Neural progenitor cell (in vitro differentiated cells): ENCODE data around the gene AK8.

Source experiments
- EZH2 ChIP-seq: fragments of 200-600 bp; sonication (generic); IDR thresholded peaks from 2 replicates; pipeline ENCODE4 v1.6.1; 2017; ENCODE audit warnings: antibody characterized with exemption, mild to moderate bottlenecking, moderate library complexity
- TF ChIP-seq, protein P1 (sequence below): fragments of 200-600 bp; sonication (generic); IDR thresholded peaks from 2 replicates; pipeline ENCODE4 v1.5.1; 2017; ENCODE audit warnings: antibody characterized with exemption, mild to moderate bottlenecking

DNA sequence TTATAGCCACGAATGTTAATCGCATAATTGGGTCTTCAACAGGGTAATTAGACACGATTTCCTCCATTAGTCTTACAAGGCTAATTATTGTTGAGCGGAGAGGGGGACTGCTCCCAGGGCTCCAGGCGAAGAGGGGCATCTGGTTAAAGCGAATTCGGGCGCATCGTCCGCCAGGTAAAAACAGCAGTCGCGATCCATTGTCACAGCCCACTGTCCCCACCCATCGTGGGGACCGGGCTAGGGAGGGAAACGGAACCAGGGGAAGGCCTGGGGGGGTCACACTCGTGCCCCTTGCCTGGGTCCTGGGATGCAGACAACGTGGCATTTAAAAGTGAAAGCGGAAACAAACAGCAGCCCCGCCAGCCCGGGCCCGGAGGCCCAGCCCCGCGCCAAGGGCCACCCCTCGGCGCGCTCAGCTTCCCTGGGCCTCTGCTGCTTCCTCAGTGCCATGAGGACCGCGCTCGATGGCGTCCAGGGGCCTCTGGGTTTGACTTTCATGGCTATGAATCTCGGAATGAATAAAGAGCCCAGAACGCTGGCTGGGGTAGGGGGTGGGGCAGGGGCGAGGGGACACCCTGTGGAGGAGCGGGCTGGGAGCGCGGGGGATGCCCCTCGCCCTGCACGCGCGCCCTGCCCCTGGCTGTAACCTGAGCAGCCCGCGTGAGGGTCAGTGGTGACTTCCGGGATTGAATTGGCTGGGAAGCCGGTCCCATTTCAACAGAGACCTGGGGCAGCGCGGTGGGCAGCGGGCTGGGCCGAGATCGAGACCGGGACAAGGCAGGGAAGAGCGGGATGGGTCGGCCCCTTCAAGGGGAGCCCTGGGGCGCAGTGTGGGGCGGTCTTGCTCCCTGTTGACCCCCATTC is 107.9 kb downstream of the AK8 start:
- TF ChIP-seq, protein P1, sequence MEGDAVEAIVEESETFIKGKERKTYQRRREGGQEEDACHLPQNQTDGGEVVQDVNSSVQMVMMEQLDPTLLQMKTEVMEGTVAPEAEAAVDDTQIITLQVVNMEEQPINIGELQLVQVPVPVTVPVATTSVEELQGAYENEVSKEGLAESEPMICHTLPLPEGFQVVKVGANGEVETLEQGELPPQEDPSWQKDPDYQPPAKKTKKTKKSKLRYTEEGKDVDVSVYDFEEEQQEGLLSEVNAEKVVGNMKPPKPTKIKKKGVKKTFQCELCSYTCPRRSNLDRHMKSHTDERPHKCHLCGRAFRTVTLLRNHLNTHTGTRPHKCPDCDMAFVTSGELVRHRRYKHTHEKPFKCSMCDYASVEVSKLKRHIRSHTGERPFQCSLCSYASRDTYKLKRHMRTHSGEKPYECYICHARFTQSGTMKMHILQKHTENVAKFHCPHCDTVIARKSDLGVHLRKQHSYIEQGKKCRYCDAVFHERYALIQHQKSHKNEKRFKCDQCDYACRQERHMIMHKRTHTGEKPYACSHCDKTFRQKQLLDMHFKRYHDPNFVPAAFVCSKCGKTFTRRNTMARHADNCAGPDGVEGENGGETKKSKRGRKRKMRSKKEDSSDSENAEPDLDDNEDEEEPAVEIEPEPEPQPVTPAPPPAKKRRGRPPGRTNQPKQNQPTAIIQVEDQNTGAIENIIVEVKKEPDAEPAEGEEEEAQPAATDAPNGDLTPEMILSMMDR: no peak
- TF ChIP-seq EZH2: no peak
